Ascending aorta (tissue), 2 donors: ENCODE results near the gene FOXN1. TPM values are rescaled to one million over a fixed set of nuclear protein-coding genes. Genes with fewer than 3 reads are reported as not detected.

Experiments
- DNase-seq, 2 donors: peaks; one replicate each; pipeline ENCODE4 v3.0.0-alpha.2; 2019; ENCODE audit warnings: low spot score in 2 of 2
- H3K27ac ChIP-seq, 2 donors: fragments of 200-600 bp; sonication (generic); one replicate each; pipeline ENCODE4 v1.5.1; 2016 to 2017; ENCODE audit warnings: mild to moderate bottlenecking in 1 of 2
- H3K27me3 ChIP-seq: fragments of 200-600 bp; sonication (generic); one replicate; pipeline ENCODE4 v1.5.1; 2017
- H3K36me3 ChIP-seq, 2 donors: fragments of 200-600 bp; sonication (generic); one replicate each; pipeline ENCODE4 v1.5.1; 2016
- H3K4me1 ChIP-seq, 2 donors: fragments of 200-600 bp; sonication (generic); one replicate each; pipeline ENCODE4 v1.5.1; 2016 to 2017; ENCODE audit warnings: mild to moderate bottlenecking in 1 of 2
- H3K4me3 ChIP-seq, 2 donors: fragments of 200-600 bp; sonication (generic); one replicate each; pipeline ENCODE4 v1.5.1; 2016 to 2017; ENCODE audit warnings: mild to moderate bottlenecking in 1 of 2
- H3K9me3 ChIP-seq, 2 donors: fragments of 200-600 bp; sonication (generic); one replicate each; pipeline ENCODE4 v1.5.1; 2016
- intact Hi-C: fragments of 100-400 bp; cut with DNase I; formaldehyde crosslinking; loops from one replicate; pipeline ENCODE4 v1.15.1; 2023
- total RNA-seq: library from RNA; depleted of rRNA; stranded (reverse); fragments of >200 nt; gene quantifications from one replicate; pipeline ENCODE4 v1.1.0, GENCODE V29; 2016
- TF ChIP-seq, protein P1 (sequence below), 3 experiments: fragments of 200-600 bp in 2 of 3; fragments of 450-650 bp in 1 of 3; sonication (generic) in 2 of 3; IDR thresholded peaks; one replicate each; pipeline ENCODE4 v1.5.1; 2016 to 2019; ENCODE audit warnings: antibody characterized with exemption in 3 of 3, mild to moderate bottlenecking in 1 of 3, moderate library complexity in 1 of 3

Gene FOXN1
- total RNA-seq, 1 donor from 2014 or later, result not detected

DNA sequence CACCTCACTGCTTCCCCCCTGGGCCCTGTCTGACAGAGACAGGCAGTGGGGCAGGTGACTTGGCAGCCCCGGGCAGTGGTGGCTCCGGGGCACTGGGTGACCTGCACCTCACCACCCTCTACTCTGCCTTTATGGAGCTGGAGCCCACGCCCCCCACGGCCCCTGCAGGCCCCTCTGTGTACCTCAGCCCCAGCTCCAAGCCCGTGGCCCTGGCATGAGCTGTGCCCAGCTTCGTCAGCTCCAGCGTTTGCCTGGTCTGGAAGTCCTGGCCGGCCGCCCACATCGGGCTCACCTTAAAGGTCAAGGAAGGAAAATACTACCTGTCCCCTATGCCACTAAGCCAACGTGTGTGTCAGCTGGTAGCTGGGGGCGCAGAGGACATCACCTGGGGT is 31.1 kb downstream of the FOXN1 start:
- no peak for DNase-seq
- Histone ChIP-seq H3K9me3 (no peaks in the 10 kb centered on the region), H3K4me3 (no peak overlapping the region), H3K36me3 (no peaks in the 10 kb centered on the region), H3K27me3 (no peaks in the 10 kb centered on the region), H3K4me1 (no peaks in the 10 kb centered on the region), H3K27ac (no peak overlapping the region)
- TF ChIP-seq, protein P1, sequence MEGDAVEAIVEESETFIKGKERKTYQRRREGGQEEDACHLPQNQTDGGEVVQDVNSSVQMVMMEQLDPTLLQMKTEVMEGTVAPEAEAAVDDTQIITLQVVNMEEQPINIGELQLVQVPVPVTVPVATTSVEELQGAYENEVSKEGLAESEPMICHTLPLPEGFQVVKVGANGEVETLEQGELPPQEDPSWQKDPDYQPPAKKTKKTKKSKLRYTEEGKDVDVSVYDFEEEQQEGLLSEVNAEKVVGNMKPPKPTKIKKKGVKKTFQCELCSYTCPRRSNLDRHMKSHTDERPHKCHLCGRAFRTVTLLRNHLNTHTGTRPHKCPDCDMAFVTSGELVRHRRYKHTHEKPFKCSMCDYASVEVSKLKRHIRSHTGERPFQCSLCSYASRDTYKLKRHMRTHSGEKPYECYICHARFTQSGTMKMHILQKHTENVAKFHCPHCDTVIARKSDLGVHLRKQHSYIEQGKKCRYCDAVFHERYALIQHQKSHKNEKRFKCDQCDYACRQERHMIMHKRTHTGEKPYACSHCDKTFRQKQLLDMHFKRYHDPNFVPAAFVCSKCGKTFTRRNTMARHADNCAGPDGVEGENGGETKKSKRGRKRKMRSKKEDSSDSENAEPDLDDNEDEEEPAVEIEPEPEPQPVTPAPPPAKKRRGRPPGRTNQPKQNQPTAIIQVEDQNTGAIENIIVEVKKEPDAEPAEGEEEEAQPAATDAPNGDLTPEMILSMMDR (IDR thresholded peaks at IDR 0.05), result no peak
- intact Hi-C loops, result no loop called here

DNA sequence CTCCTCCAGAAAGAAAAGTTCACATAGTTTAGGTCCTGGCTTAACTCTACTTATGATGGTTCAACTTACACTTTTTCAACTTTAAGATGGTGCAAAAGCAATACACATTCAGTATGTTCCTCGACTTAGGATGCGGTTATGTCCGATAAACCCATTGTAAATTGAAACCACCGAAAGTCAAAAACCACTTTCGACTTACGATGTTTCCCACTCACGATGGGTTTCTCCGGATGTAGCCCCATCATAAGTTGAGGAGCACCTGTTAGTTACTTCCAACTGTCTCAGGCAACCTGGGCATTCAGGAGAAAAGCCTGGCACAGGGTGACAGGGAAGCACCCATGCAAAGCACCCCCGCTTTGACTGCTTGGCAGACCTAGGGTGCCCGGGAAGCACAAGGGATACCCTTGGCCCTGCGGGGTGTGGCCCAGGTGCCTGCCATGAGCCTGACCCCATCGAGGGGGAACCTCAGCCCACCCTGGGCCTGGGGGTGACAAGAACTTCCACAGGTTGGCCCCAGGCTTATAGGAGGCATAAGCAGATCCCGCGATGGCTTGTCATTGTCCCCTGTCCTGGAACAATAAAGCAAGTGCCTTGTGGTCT is 32.2 kb downstream of the FOXN1 start:
- intact Hi-C loops, result no loop called here
- H3K4me1 ChIP-seq, result no peaks in the 10 kb centered on the region
- no peaks in the 10 kb centered on the region for H3K27me3 ChIP-seq
- TF ChIP-seq, protein P1 (IDR thresholded peaks at IDR 0.05), result no peak
- H3K4me3 ChIP-seq, result no peak overlapping the region
- DNase-seq, result no peak
- H3K27ac ChIP-seq, result no peak overlapping the region
- no peaks in the 10 kb centered on the region for H3K36me3 ChIP-seq
- H3K9me3 ChIP-seq, result no peaks in the 10 kb centered on the region

DNA sequence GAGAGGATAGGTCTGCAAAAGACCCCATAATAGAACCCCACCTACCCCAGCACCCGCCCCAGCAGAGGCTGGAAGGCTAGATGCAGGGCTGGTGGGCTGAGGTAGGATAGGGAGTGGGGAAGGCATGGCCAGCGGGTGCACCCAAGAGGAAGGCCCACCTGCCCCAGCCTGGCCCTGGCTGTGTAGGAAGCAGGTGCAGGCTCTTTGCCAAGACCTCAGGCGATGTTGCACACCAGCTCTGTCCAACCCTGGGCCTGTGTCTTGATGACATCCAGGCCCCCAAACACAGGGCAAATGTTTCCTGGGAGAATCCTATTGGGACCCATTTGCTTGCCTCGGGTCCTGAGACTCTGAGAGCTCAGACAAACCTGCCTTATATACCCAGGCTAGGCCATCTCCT is 34.1 kb downstream of the FOXN1 start:
- Histone ChIP-seq H3K36me3 (no peaks in the 10 kb centered on the region), H3K27me3 (no peaks in the 10 kb centered on the region), H3K27ac (no peak overlapping the region), H3K4me3 (no peak overlapping the region), H3K9me3 (no peaks in the 10 kb centered on the region), H3K4me1 (no peaks in the 10 kb centered on the region)
- TF ChIP-seq, protein P1 (IDR thresholded peaks at IDR 0.05), result no peak
- intact Hi-C loops, result loop anchor here (1.0 kb wide), 1 partner anchor 46 kb away; no protein-coding TSS in a partner anchor
- no peak for DNase-seq

DNA sequence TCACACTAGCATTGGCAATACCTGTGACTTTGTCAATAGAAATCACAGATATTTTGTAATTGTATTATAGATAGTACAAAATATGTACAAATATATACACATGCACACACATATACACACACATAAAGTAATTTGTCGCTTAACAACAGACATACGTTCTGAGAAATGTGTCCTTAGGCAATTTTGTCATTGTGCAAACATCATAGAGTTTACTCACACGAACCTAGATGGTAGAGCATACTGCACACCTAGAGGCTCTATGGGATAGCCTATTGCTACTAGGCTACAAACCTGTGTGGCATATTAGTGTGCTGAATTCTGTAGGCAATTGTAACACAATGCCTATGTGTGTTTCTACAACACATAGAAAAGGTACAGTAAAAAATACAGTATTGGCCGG is 35.3 kb downstream of the FOXN1 start:
- intact Hi-C loops, result no loop called here
- TF ChIP-seq, protein P1 (IDR thresholded peaks at IDR 0.05), result no peak
- no peaks in the 10 kb centered on the region for H3K36me3 ChIP-seq
- DNase-seq, result no peak
- no peaks in the 10 kb centered on the region for H3K4me1 ChIP-seq
- H3K27ac ChIP-seq, result no peak overlapping the region
- H3K4me3 ChIP-seq, result no peak overlapping the region
- H3K9me3 ChIP-seq, result no peaks in the 10 kb centered on the region
- no peaks in the 10 kb centered on the region for H3K27me3 ChIP-seq

DNA sequence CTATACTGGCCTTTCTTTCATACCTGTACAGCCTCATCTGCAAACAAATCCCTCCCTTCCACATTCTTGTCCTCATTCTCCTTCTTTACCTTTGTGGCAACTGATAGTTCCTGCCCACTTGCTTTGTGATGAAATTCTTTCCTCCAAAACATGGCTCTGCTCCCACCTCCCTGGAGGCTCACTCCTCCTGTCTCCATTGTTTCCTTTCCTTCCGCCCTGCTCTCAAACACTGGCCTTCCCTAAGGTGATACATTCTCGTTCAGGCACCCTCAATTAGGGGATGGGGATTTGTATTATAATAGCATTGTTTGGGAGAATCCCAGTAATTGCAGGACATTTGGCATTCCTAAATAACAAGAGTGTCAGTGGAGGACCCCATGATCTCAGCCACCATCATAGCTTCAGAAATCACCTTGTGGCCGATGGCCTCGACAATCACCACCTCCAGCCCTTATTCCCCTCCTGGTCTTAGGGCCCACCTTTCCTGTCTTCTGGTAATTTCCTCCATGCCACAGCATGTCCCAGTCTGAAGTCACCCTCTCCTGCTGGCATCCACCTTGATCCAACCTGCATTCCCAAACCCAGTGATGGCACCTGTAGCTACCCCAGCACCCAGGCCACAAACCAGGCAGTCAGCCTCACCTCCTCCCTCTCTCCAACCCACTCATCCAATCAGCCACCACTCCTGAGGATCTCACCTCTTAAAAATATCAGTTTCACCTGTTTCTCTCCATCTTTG is 38.4 kb downstream of the FOXN1 start:
- no peak for DNase-seq
- Histone ChIP-seq H3K9me3 (no peaks in the 10 kb centered on the region), H3K36me3 (peaks cover 0 to 8% of the 10 kb centered on the region in 2 donors), H3K27ac (no peak overlapping the region), H3K27me3 (no peaks in the 10 kb centered on the region), H3K4me3 (no peak overlapping the region), H3K4me1 (no peaks in the 10 kb centered on the region)
- intact Hi-C loops, result no loop called here
- TF ChIP-seq, protein P1 (IDR thresholded peaks at IDR 0.05), result no peak
